HepG2 (cell line): ENCODE results near the gene PGPEP1. TPM values are rescaled to one million over a fixed set of nuclear protein-coding genes. Genes with fewer than 3 reads are reported as not detected.
A peak's percentile ranks its signal among the peaks of the same experiment; 100 is the strongest.

ENCODE experiments used
- AHR ChIP-seq: IDR thresholded peaks from 2 replicates; pipeline ENCODE4 v1.6.1; 2018; ENCODE audit warnings: missing genetic modification reagents, missing compliant biosample characterization
- ATRX ChIP-seq: sonication (generic); formaldehyde crosslinking; IDR thresholded peaks from 2 replicates; pipeline ENCODE4 v1.4.0; 2020; ENCODE audit warnings: missing genetic modification reagents, borderline replicate concordance
- E2F1 ChIP-seq: sonication (generic); formaldehyde crosslinking; IDR thresholded peaks from 2 replicates; pipeline ENCODE4 v1.5.0; 2020; ENCODE audit warnings: missing genetic modification reagents
- ELF1 ChIP-seq: sonication (generic); formaldehyde crosslinking; IDR thresholded peaks from 2 replicates; pipeline ENCODE4 v1.4.0; 2020; ENCODE audit warnings: missing genetic modification reagents
- FOXA1 ChIP-seq, 2 experiments: fragments of 450-650 bp in 1 of 2; sonication (generic) in 1 of 2; formaldehyde crosslinking in 1 of 2; IDR thresholded peaks; 2 replicates each; pipeline versions ENCODE4 v1.4.0 to v1.6.1; 2016 to 2020; ENCODE audit warnings: missing genetic modification reagents in 1 of 2
- HMG20B ChIP-seq: conservative IDR thresholded peaks from 2 replicates; pipeline ENCODE4 v1.6.1; 2016; ENCODE audit warnings: missing genetic modification reagents, missing compliant biosample characterization
- JUNB ChIP-seq: sonication (generic); formaldehyde crosslinking; IDR thresholded peaks from 2 replicates; pipeline ENCODE4 v1.8.0; 2022; ENCODE audit warnings: missing genetic modification reagents, mild to moderate bottlenecking, borderline replicate concordance
- KIAA2018 ChIP-seq: sonication (generic); formaldehyde crosslinking; IDR thresholded peaks from 2 replicates; pipeline ENCODE4 v1.5.0; 2020; ENCODE audit warnings: mild to moderate bottlenecking, missing genetic modification reagents, borderline replicate concordance
- MNT ChIP-seq: fragments of 450-650 bp; IDR thresholded peaks from 2 replicates; pipeline ENCODE4 v1.6.1; 2016
- MTA3 ChIP-seq: sonication (generic); formaldehyde crosslinking; IDR thresholded peaks from 2 replicates; pipeline ENCODE4 v1.4.0; 2020; ENCODE audit warnings: missing genetic modification reagents
- NFE2L1 ChIP-seq: sonication (generic); formaldehyde crosslinking; IDR thresholded peaks from 2 replicates; pipeline ENCODE4 v1.4.0; 2020; ENCODE audit warnings: missing genetic modification reagents, mild to moderate bottlenecking, borderline replicate concordance
- ONECUT2 ChIP-seq: sonication (generic); formaldehyde crosslinking; IDR thresholded peaks from 2 replicates; pipeline ENCODE4 v1.4.0; 2020; ENCODE audit warnings: missing genetic modification reagents
- SETDB1 ChIP-seq: sonication (generic); formaldehyde crosslinking; IDR thresholded peaks from 2 replicates; pipeline ENCODE4 v1.5.1; 2020; ENCODE audit warnings: missing genetic modification reagents, mild to moderate bottlenecking, borderline replicate concordance
- SMYD3 ChIP-seq: sonication (generic); formaldehyde crosslinking; IDR thresholded peaks from 2 replicates; pipeline ENCODE4 v1.8.1; 2023; ENCODE audit warnings: mild to moderate bottlenecking, missing genetic modification reagents
- SP1 ChIP-seq, 2 experiments: fragments of 450-650 bp in 1 of 2; sonication (generic) in 1 of 2; formaldehyde crosslinking in 1 of 2; IDR thresholded peaks; 2 replicates each; pipeline versions ENCODE4 v1.4.0 to v1.6.1; 2016 to 2020; ENCODE audit warnings: missing genetic modification reagents in 1 of 2
- ZFP41 ChIP-seq: sonication (generic); formaldehyde crosslinking; IDR thresholded peaks from 2 replicates; pipeline ENCODE4 v1.4.0; 2020; ENCODE audit warnings: mild to moderate bottlenecking, missing genetic modification reagents, borderline replicate concordance
- ZKSCAN8 ChIP-seq: IDR thresholded peaks from 2 replicates; pipeline ENCODE4 v1.6.1; 2016; ENCODE audit warnings: borderline replicate concordance, missing genetic modification reagents, missing compliant biosample characterization
- ZNF816 ChIP-seq: sonication (generic); formaldehyde crosslinking; IDR thresholded peaks from 2 replicates; pipeline ENCODE4 v1.8.0; 2022; ENCODE audit warnings: missing genetic modification reagents, mild to moderate bottlenecking, borderline replicate concordance
- ZNF83 ChIP-seq: sonication (generic); formaldehyde crosslinking; IDR thresholded peaks from 2 replicates; pipeline ENCODE4 v1.4.0; 2020; ENCODE audit warnings: missing genetic modification reagents, mild to moderate bottlenecking, borderline replicate concordance
- polyA plus RNA-seq, 8 experiments: library from polyadenylated mRNA; depleted of rRNA in 3 of 8; stranded (reverse) in 7 of 8; unstranded in 1 of 8; fragments of >200 nt; fragmentation: Illumina TruSeq in 4 of 8; extraction: Trizol in 4 of 8; gene quantifications; 2 replicates each; pipeline versions ENCODE4 v1.2.1 to v1.2.3, GENCODE V29; 2011 to 2016; ENCODE audit warnings: low read depth in 4 of 8, missing spikeins in 1 of 8, mixed read lengths in 1 of 8; ENCODE audit not compliant: insufficient read depth in 1 of 8
- total RNA-seq, 5 experiments: library from RNA; depleted of rRNA; stranded (reverse); fragments of >200 nt; fragmentation: Illumina TruSeq; extraction: Trizol; gene quantifications; 2 replicates each; pipeline ENCODE4 v1.2.3, GENCODE V29; 2016; ENCODE audit warnings: low read depth in 1 of 5

Gene PGPEP1
- total and polyA plus RNA-seq, 2 of the 13 experiments (the other 11 are each of a cell fraction or from before 2014, with no cell fraction given) = 53.1 to 56.6 TPM

- TF ChIP-seq KIAA2018 (CRISPR knock-in tag) (no peak), AHR (CRISPR knock-in tag) (no peak), ATRX (CRISPR knock-in tag) (no peak), SP1 (IDR thresholded peaks at IDR 0.05) (no peak), SP1 (CRISPR knock-in tag; IDR thresholded peaks at IDR 0.05) (0 out of 2 replicates have a peak, but pooled peaks have one; percentile 18), SETDB1 (no peak), NFE2L1 (CRISPR knock-in tag) (peak; percentile 93), FOXA1 (IDR thresholded peaks at IDR 0.05) (no peak), FOXA1 (CRISPR knock-in tag; IDR thresholded peaks at IDR 0.05) (peak; percentile 5; the same call in 1 of the 2 replicates), HMG20B (CRISPR knock-in tag) (no peak), ZKSCAN8 (CRISPR knock-in tag) (peak; percentile 99), JUNB (CRISPR knock-in tag) (peak; percentile 74; the same call in 1 of the 2 replicates), ZFP41 (no peak), ZNF816 (CRISPR knock-in tag) (peak; percentile 86), E2F1 (CRISPR knock-in tag) (no peak), ZNF83 (CRISPR knock-in tag) (no peak), SMYD3 (CRISPR knock-in tag) (no peak), MNT (peak; percentile 81), MTA3 (CRISPR knock-in tag) (no peak), ONECUT2 (no peak), ELF1 (CRISPR knock-in tag) (peak; percentile 89)
Observed at GRCh38 chr19:18373892-18374629, 33.7 kb downstream of the PGPEP1 start (continued).
